SK-N-SH (cell line): Measurements from ENCODE around the gene MYBBP1A. TPM values are rescaled to one million over a fixed set of nuclear protein-coding genes. Genes with fewer than 3 reads are reported as not detected.

Experiments used
- CTCF ChIA-PET: fragments of 300-600, 350-600 bp; formaldehyde crosslinking; extraction: SDS; loops from one replicate; lab custom pipeline; 2021; lab: Yijun Ruan, JAX
- POLR2A ChIA-PET: fragments of 350-600 bp; sonication (Branson Sonifier 250); formaldehyde crosslinking; extraction: SDS; loops from one replicate; lab custom pipeline; 2020; ENCODE audit warnings: antibody characterized with exemption, inconsistent platforms; lab: Yijun Ruan, JAX
- DNase-seq: peaks from one replicate; pipeline ENCODE4 v3.0.0; 2012
- H2AFZ ChIP-seq: fragments of 200-600 bp; sonication (generic); 2 replicates; pipeline ENCODE4 v1.8.1; 2016; ENCODE audit warnings: antibody characterized with exemption, mild to moderate bottlenecking, low read depth
- H3F3A ChIP-seq: fragments of 200-600 bp; sonication (generic); replicated peaks from 2 replicates; pipeline ENCODE3; 2016; ENCODE audit warnings: antibody characterized with exemption, mild to moderate bottlenecking; ENCODE audit not compliant: insufficient read depth
- H3K27ac ChIP-seq, 2 experiments: fragments of 200-500 bp in 1 of 2; fragments of 200-600 bp in 1 of 2; sonication (Bioruptor generic) in 1 of 2; sonication (generic), shearing (Covaris generic) in 1 of 2; 2 replicates each; pipeline versions ENCODE4 v1.5.1 to v1.6.1; 2014 to 2016; ENCODE audit warnings: low read depth in 2 of 2, inconsistent platforms in 1 of 2, low read length in 1 of 2, mild to moderate bottlenecking in 1 of 2, mixed read lengths in 1 of 2
- H3K27me3 ChIP-seq: fragments of 200-600 bp; sonication (generic), shearing (Covaris generic); 2 replicates; pipeline ENCODE4 v1.6.1; 2016; ENCODE audit warnings: mixed run types; ENCODE audit not compliant: insufficient read depth
- H3K36me3 ChIP-seq, 2 experiments: fragments of 200-500 bp in 1 of 2; fragments of 200-600 bp in 1 of 2; sonication (Bioruptor generic) in 1 of 2; sonication (generic) in 1 of 2; replicated peaks in 1 of 2; 2 replicates each; pipeline versions ENCODE3 to v1.5.1; 2014 to 2016; ENCODE audit warnings: low read length in 1 of 2, mild to moderate bottlenecking in 1 of 2; ENCODE audit not compliant: insufficient read depth in 2 of 2, control insufficient read depth in 1 of 2
- H3K4me1 ChIP-seq, 2 experiments: fragments of 200-500 bp in 1 of 2; fragments of 200-600 bp in 1 of 2; sonication (Bioruptor generic) in 1 of 2; sonication (generic), shearing (Covaris generic) in 1 of 2; 2 replicates each; pipeline versions ENCODE4 v1.5.1 to v1.6.1; 2014 to 2016; ENCODE audit warnings: low read depth in 1 of 2, low read length in 1 of 2, mixed run types in 1 of 2; ENCODE audit not compliant: insufficient read depth in 2 of 2, control insufficient read depth in 1 of 2
- H3K4me2 ChIP-seq: fragments of 200-600 bp; sonication (generic), shearing (Covaris generic); 2 replicates; pipeline ENCODE4 v1.6.1; 2017; ENCODE audit warnings: mixed run types
- H3K4me3 ChIP-seq, 2 experiments: fragments of 200-500 bp in 1 of 2; fragments of 200-600 bp in 1 of 2; sonication (Bioruptor generic) in 1 of 2; sonication (generic), shearing (Covaris generic) in 1 of 2; 2 replicates each; pipeline versions ENCODE4 v1.5.1 to v1.8.1; 2014 to 2016; ENCODE audit warnings: low read depth in 2 of 2, inconsistent platforms in 1 of 2, low read length in 1 of 2, mild to moderate bottlenecking in 1 of 2, mixed read lengths in 1 of 2, moderate library complexity in 1 of 2
- H3K79me2 ChIP-seq: fragments of 200-600 bp; sonication (generic); 2 replicates; pipeline ENCODE4 v1.8.1; 2017; ENCODE audit warnings: mild to moderate bottlenecking; ENCODE audit not compliant: insufficient read depth
- H3K9ac ChIP-seq: fragments of 200-600 bp; sonication (generic); 2 replicates; pipeline ENCODE4 v1.6.1; 2017; ENCODE audit warnings: mixed run types
- H3K9me2 ChIP-seq: fragments of 200-600 bp; sonication (generic); 2 replicates; pipeline ENCODE4 v1.6.1; 2017; ENCODE audit warnings: mixed run types
- H3K9me3 ChIP-seq: fragments of 200-600 bp; sonication (generic); 2 replicates; pipeline ENCODE4 v1.6.1; 2017; ENCODE audit warnings: mixed run types, mild to moderate bottlenecking, moderate library complexity
- H4K20me1 ChIP-seq: fragments of 200-600 bp; sonication (generic); 2 replicates; pipeline ENCODE4 v1.6.1; 2017; ENCODE audit warnings: mild to moderate bottlenecking, mixed run types; ENCODE audit not compliant: insufficient read depth
- EP300 ChIP-seq, 2 experiments: IDR thresholded peaks; 2 replicates each; pipeline versions ENCODE4 v1.4.0 to v1.6.1; 2012; ENCODE audit warnings: borderline replicate concordance in 1 of 2, low read depth in 1 of 2, low read length in 1 of 2
- EZH2phosphoT487 ChIP-seq: fragments of 200-600 bp; sonication (generic); IDR thresholded peaks from 2 replicates; pipeline ENCODE4 v1.6.1; 2017; ENCODE audit warnings: low read depth, mixed run types, mild to moderate bottlenecking, antibody characterized with exemption, moderate library complexity, borderline replicate concordance
- FOSL2 ChIP-seq: IDR thresholded peaks from 2 replicates; pipeline ENCODE4 v1.4.0; 2012; ENCODE audit warnings: low read depth, mild to moderate bottlenecking, moderate library complexity, borderline replicate concordance
- FOXM1 ChIP-seq: IDR thresholded peaks from 2 replicates; pipeline ENCODE4 v1.4.0; 2012; ENCODE audit warnings: low read depth, mild to moderate bottlenecking
- GATA2 ChIP-seq: sonication (generic); formaldehyde crosslinking; IDR thresholded peaks from 2 replicates; pipeline ENCODE4 v1.5.0; 2020; ENCODE audit warnings: mild to moderate bottlenecking, missing genetic modification reagents
- IRF3 ChIP-seq: fragments of 150-350 bp; IDR thresholded peaks from 2 replicates; pipeline ENCODE4 v1.6.1; 2016; ENCODE audit warnings: mild to moderate bottlenecking, low read depth, low read length
- NFIC ChIP-seq: IDR thresholded peaks from 2 replicates; pipeline ENCODE4 v1.4.0; 2012; ENCODE audit warnings: borderline replicate concordance
- PBX3 ChIP-seq: IDR thresholded peaks from 2 replicates; pipeline ENCODE4; 2012
- POLR2AphosphoS5 ChIP-seq: IDR thresholded peaks from 2 replicates; pipeline ENCODE4 v1.6.1; 2012; ENCODE audit warnings: low read depth, low read length
- RAD21 ChIP-seq: IDR thresholded peaks from 2 replicates; pipeline ENCODE4 v1.6.1; 2012; ENCODE audit warnings: mild to moderate bottlenecking, low read length
- TAF1 ChIP-seq: IDR thresholded peaks from 2 replicates; pipeline ENCODE4 v1.6.1; 2012; ENCODE audit warnings: low read depth, mild to moderate bottlenecking, low read length, moderate library complexity, borderline replicate concordance
- USF2 ChIP-seq: fragments of 150-350 bp; IDR thresholded peaks from 2 replicates; pipeline ENCODE4 v1.6.1; 2017; ENCODE audit warnings: antibody characterized with exemption, low read length, low read depth, borderline replicate concordance
- YY1 ChIP-seq: IDR thresholded peaks from 2 replicates; pipeline ENCODE4 v1.4.0; 2012; ENCODE audit warnings: low read depth, mild to moderate bottlenecking
- WGBS: methylation state at CpG from one replicate; pipeline ENCODE4 v1.1.6; 2017; ENCODE audit warnings: low lambda C conversion rate; 5-methylcytosine and 5-hydroxymethylcytosine counted together
- polyA plus RNA-seq, 3 experiments: library from polyadenylated mRNA; depleted of rRNA; stranded (reverse); fragments of >200 nt; gene quantifications; 2 replicates each; pipeline ENCODE4 v1.2.3, GENCODE V29; 2012
- TF ChIP-seq, protein P1 (sequence below): IDR thresholded peaks from 2 replicates; pipeline ENCODE4 v1.4.0; 2012; ENCODE audit warnings: low read depth

MYBBP1A gene
- polyA plus RNA-seq, 1 of the 3 experiments (the other 2 are of a cell fraction): 93.0 TPM

GRCh38 chr17:4560421-4560820 lies 5.2 kb upstream of the MYBBP1A start, which contains the start of gene GGT6:
Gene GGT6, minus strand, starts transcription at chr17:4560577. Its CDS starts 56 bp downstream, at chr17:4560521.
- Histone ChIP-seq H3K4me1 (peaks cover 0 to 8% of the 10 kb centered on the region in 2 experiments; a peak in 1 of 4 replicates), H3K27ac (no peak within 1 kb of the TSS), H3K36me3 (no peaks in the 10 kb centered on the region), H4K20me1 (no peaks in the 10 kb centered on the region), H3K9me3 (no peaks in the 10 kb centered on the region), H3K27me3 (no peaks in the 10 kb centered on the region), H3K79me2 (no peaks in the 10 kb centered on the region), H3K9me2 (no peaks in the 10 kb centered on the region), H2AFZ (no peak within 1 kb of the TSS), H3F3A (no peaks in the 10 kb centered on the region), H3K4me3 (no peak within 1 kb of the TSS), H3K9ac (no peak within 1 kb of the TSS), H3K4me2 (no peak within 1 kb of the TSS)
- no peak for DNase-seq
- POLR2A ChIA-PET: no interaction called here
- no peak for TF ChIP-seq FOXM1
- TF ChIP-seq USF2: no peak
- TF ChIP-seq, protein P1, sequence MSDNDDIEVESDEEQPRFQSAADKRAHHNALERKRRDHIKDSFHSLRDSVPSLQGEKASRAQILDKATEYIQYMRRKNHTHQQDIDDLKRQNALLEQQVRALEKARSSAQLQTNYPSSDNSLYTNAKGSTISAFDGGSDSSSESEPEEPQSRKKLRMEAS: no peak
- TF ChIP-seq GATA2 (CRISPR knock-in tag): no peak
- TF ChIP-seq PBX3: no peak
- TF ChIP-seq EP300 (IDR thresholded peaks at IDR 0.05; ENCODE audit: borderline replicate concordance in 1 of 2, low read depth in 1 of 2, low read length in 1 of 2): no peak
- TF ChIP-seq TAF1: no peak
- TF ChIP-seq EZH2phosphoT487: no peak
- no peak for TF ChIP-seq RAD21
- TF ChIP-seq FOSL2: no peak
- TF ChIP-seq NFIC: no peak
- TF ChIP-seq IRF3: no peak
- no peak for TF ChIP-seq YY1
- CTCF ChIA-PET: interaction anchor here (3.4 kb wide), 1 partner anchor 65 kb away, joined by 18 read pairs; no protein-coding TSS in a partner anchor
- 91% methylated on average over 4 of the region's 12 CpGs for WGBS

DNA sequence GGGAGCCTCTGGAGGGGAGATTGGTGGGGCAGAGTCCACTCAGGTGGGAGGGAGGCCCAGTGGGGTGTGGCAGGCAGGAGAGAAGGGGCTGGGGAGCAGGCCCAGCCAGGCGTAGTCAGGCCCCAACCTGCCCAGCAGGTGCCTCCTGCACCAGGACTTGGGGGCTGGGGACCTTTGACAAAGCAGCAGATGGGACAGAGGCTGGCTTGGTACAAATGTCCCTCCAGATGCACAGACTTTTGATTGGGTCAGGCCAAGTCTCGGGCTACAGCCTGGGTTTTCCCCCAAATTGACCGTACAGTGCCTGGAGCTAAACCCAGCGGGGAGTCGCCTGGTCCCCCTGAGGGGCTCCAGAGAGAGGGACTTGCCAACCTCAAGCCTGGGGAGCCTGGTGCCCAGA lies 4.8 kb upstream of the MYBBP1A start:
- Histone ChIP-seq H2AFZ (no peak overlapping the region), H3K79me2 (peaks cover 2% of the 10 kb centered on the region), H3K36me3 (no peaks in the 10 kb centered on the region), H3K9me2 (no peaks in the 10 kb centered on the region), H3K4me3 (no peak overlapping the region), H4K20me1 (no peaks in the 10 kb centered on the region), H3K27ac (no peak overlapping the region), H3K4me1 (peaks cover 0 to 8% of the 10 kb centered on the region in 2 experiments; a peak in 1 of 4 replicates), H3F3A (no peaks in the 10 kb centered on the region), H3K9ac (no peak overlapping the region), H3K4me2 (no peak overlapping the region), H3K9me3 (no peaks in the 10 kb centered on the region), H3K27me3 (no peaks in the 10 kb centered on the region)
- TF ChIP-seq IRF3: no peak
- TF ChIP-seq NFIC: no peak
- no peak for TF ChIP-seq GATA2 (CRISPR knock-in tag)
- TF ChIP-seq USF2: no peak
- TF ChIP-seq POLR2AphosphoS5: no peak
- no peak for DNase-seq
- 100% methylated on average over 1 of the region's 5 CpGs for WGBS
- CTCF ChIA-PET: interaction anchor here (0.9 to 3.4 kb wide), 2 partner anchors 65 to 66 kb away, joined by 3 to 18 read pairs; no protein-coding TSS in a partner anchor
- POLR2A ChIA-PET: no interaction called here
